Sigmoid colon (tissue), 4 donors: ENCODE measurements around the gene C14orf132.

Experiments
- CTCF ChIP-seq, 4 experiments: fragments of 450-650 bp in 3 of 4; fragments of 200-600 bp in 1 of 4; IDR thresholded peaks; one replicate each; pipeline ENCODE4 v1.5.1; 2016 to 2019; ENCODE audit warnings: antibody characterized with exemption in 4 of 4, mild to moderate bottlenecking in 3 of 4, moderate library complexity in 2 of 4
- POLR2A ChIP-seq, 2 donors: fragments of 450-650 bp; IDR thresholded peaks; one replicate each; pipeline ENCODE4 v1.6.1; 2016; ENCODE audit warnings: antibody characterized with exemption in 2 of 2, mild to moderate bottlenecking in 2 of 2, moderate library complexity in 2 of 2
- POLR2AphosphoS5 ChIP-seq, 4 donors: sonication (generic); formaldehyde crosslinking; IDR thresholded peaks; one replicate each; pipeline ENCODE4 v1.6.1; 2017; ENCODE audit warnings: antibody characterized with exemption in 4 of 4

GRCh38 chr14:96109596-96110355, 70.6 kb downstream of the C14orf132 start:
- no peak for TF ChIP-seq POLR2A (IDR thresholded peaks at IDR 0.05)
- no peak for TF ChIP-seq CTCF (IDR thresholded peaks at IDR 0.05)
- no peak for TF ChIP-seq POLR2AphosphoS5 (IDR thresholded peaks at IDR 0.05)
